K562 (cell line): Measurements from ENCODE around the gene TCHH. TPM values are rescaled to one million over a fixed set of nuclear protein-coding genes. Genes with fewer than 3 reads are reported as not detected.
"Not testable (repeated sequence)": the region's sequence is repeated elsewhere in the genome, so short reads cannot be mapped to it uniquely, and the experiment has no call there.

ENCODE experiments used
- ATAC-seq: fragments of 200-7000 bp; cut with Tn5 transposase; 3 replicates; pipeline ENCODE4 v1.9.1; 2020; ENCODE audit warnings: moderate library complexity
- BruUV-seq: library from RNA; stranded (reverse); fragments of 400-500 nt; replicated peaks from 2 replicates; lab custom pipeline; 2021; lab: Mats Ljungman, UMichigan
- CTCF ChIA-PET: fragments of 300-600 bp; formaldehyde crosslinking; extraction: SDS; loops from one replicate; lab custom pipeline; 2021; ENCODE audit warnings: low intra/inter-chr PET ratio; lab: Yijun Ruan, JAX
- POLR2A ChIA-PET: fragments of 300-600, 350-650 bp; sonication (Branson Sonifier 250); formaldehyde crosslinking; extraction: SDS; loops from one replicate; lab custom pipeline; 2021; ENCODE audit warnings: antibody characterized with exemption, inconsistent platforms; lab: Yijun Ruan, JAX
- DNase-seq, 4 experiments: peaks; one replicate each; pipeline versions ENCODE4 v3.0.0 to v3.0.0-alpha.2; 2011 to 2018; ENCODE audit warnings: low spot score in 3 of 4, mixed read lengths in 3 of 4; ENCODE audit errors: extremely low read depth in 1 of 4
- FAIRE-seq: peaks from 2 replicates; lab custom pipeline; 2011; peaks lifted over from hg19 to GRCh38; lab: Jason Lieb, UNC
- H2AFZ ChIP-seq: 2 replicates; pipeline ENCODE4 v1.6.0; 2011; ENCODE audit warnings: low read depth, low read length, control low read depth, inconsistent platforms
- H3K27ac ChIP-seq: fragments of 200-600 bp; 3 replicates; pipeline ENCODE4 v1.8.0; 2011; ENCODE audit warnings: low read depth, mild to moderate bottlenecking, control low read depth, inconsistent platforms, low read length, moderate library complexity, mixed read lengths; ENCODE audit errors: extremely low read depth
- H3K27me3 ChIP-seq, 2 experiments: fragments of 300-600 bp in 1 of 2; 2 replicates in 1 of 2; 3 replicates in 1 of 2; pipeline versions ENCODE4 v1.6.0 to v1.8.0; 2011; ENCODE audit warnings: inconsistent platforms in 2 of 2, low read length in 2 of 2, mild to moderate bottlenecking in 1 of 2, mixed read lengths in 1 of 2, moderate library complexity in 1 of 2; ENCODE audit not compliant: control insufficient read depth in 2 of 2, insufficient read depth in 2 of 2
- H3K36me3 ChIP-seq: fragments of 300-600 bp; 3 replicates; pipeline ENCODE4 v1.8.0; 2011; ENCODE audit warnings: mild to moderate bottlenecking, low read length, inconsistent platforms; ENCODE audit not compliant: control insufficient read depth, insufficient read depth
- H3K4me1 ChIP-seq, 2 experiments: fragments of 200-600 bp in 1 of 2; replicated peaks in 1 of 2; 2 replicates in 1 of 2; 3 replicates in 1 of 2; pipeline versions ENCODE4 v1.5.1 to v1.8.0; 2011; ENCODE audit warnings: inconsistent platforms in 2 of 2, low read length in 2 of 2, mild to moderate bottlenecking in 1 of 2, mixed read lengths in 1 of 2, moderate library complexity in 1 of 2; ENCODE audit not compliant: control insufficient read depth in 2 of 2, insufficient read depth in 2 of 2
- H3K4me2 ChIP-seq: 2 replicates; pipeline ENCODE4 v1.6.1; 2011; ENCODE audit warnings: low read length, control low read depth, inconsistent platforms, mixed read lengths; ENCODE audit not compliant: insufficient read depth
- H3K4me3 ChIP-seq: fragments of 200-600 bp; sonication (generic), shearing (Covaris generic); 2 replicates; pipeline ENCODE4 v1.5.1; 2016; ENCODE audit warnings: control low read depth, inconsistent platforms
- H3K79me2 ChIP-seq: fragments of 200-600 bp; 3 replicates; pipeline ENCODE4 v1.8.0; 2011; ENCODE audit warnings: low read length, inconsistent platforms; ENCODE audit not compliant: control insufficient read depth, insufficient read depth
- H3K9ac ChIP-seq, 2 experiments: 2 replicates each; pipeline versions ENCODE4 v1.6.0 to v1.6.1; 2011; ENCODE audit warnings: low read depth in 2 of 2, low read length in 2 of 2, control low read depth in 1 of 2, inconsistent platforms in 1 of 2, mild to moderate bottlenecking in 1 of 2, mixed read lengths in 1 of 2; ENCODE audit not compliant: insufficient read depth in 1 of 2
- H3K9me1 ChIP-seq: one replicate; pipeline ENCODE4 v1.6.0; 2011; ENCODE audit warnings: inconsistent platforms, mild to moderate bottlenecking, low read length, moderate library complexity; ENCODE audit not compliant: control insufficient read depth, insufficient read depth
- H3K9me3 ChIP-seq: replicated peaks from 2 replicates; pipeline ENCODE4 v1.5.1; 2011; ENCODE audit warnings: low read depth, low read length, inconsistent platforms; ENCODE audit not compliant: control insufficient read depth, insufficient read depth
- H4K20me1 ChIP-seq: replicated peaks from 2 replicates; pipeline ENCODE4 v1.6.1; 2011; ENCODE audit warnings: low read length, inconsistent platforms, mixed read lengths; ENCODE audit not compliant: control insufficient read depth, insufficient read depth
- WGBS: fragments of 100-300 bp; shearing (Covaris generic); methylation state at CpG from one replicate; pipeline ENCODE4 v1.1.6; 2016; ENCODE audit warnings: low coverage, mixed read lengths; ENCODE audit not compliant: insufficient coverage; ENCODE audit errors: missing lambda C conversion rate; 5-methylcytosine and 5-hydroxymethylcytosine counted together
- in situ Hi-C: fragments of 300-500 bp; cut with MboI; formaldehyde crosslinking; loops from 4 replicates; pipeline ENCODE4 v1.15.0; 2018; ENCODE audit warnings: inconsistent platforms, mixed read lengths
- intact Hi-C: fragments of 100-400 bp; cut with micrococcal nuclease; formaldehyde crosslinking; loops from 2 replicates; pipeline ENCODE4 v1.14.2; 2022
- polyA plus RNA-seq, 8 experiments: library from polyadenylated mRNA; depleted of rRNA in 4 of 8; stranded (reverse) in 5 of 8; unstranded in 3 of 8; fragments of >200 nt; fragmentation: Nextera tagmentation in 2 of 8; fragmentation: Illumina TruSeq in 1 of 8; extraction: Ambion mirVana in 2 of 8; extraction: Trizol in 1 of 8; gene quantifications; 2 replicates each; pipeline versions ENCODE4 v1.2.1 to v1.2.3, GENCODE V29; 2011 to 2014; ENCODE audit warnings: inconsistent platforms in 1 of 8, missing spikeins in 1 of 8
- total RNA-seq, 7 experiments: library from RNA; depleted of rRNA in 6 of 7; stranded (reverse); fragments of >200 nt in 6 of 7; fragmentation: Illumina TruSeq in 2 of 7; extraction: Trizol in 2 of 7; gene quantifications; 2 replicates each; pipeline versions ENCODE4 v1.2.1 to v1.2.3, GENCODE V29; 2011 to 2021; ENCODE audit warnings: low replicate concordance in 1 of 7

Gene TCHH
- total and polyA plus RNA-seq, 9 of the 15 experiments (the other 6 are each of a cell fraction or from before 2014, with no cell fraction given) = not detected

- H3K9me3 ChIP-seq, H3K4me2 ChIP-seq, H4K20me1 ChIP-seq, in situ Hi-C loops, H3K79me2 ChIP-seq, H3K9me1 ChIP-seq, H3K36me3 ChIP-seq, H3K4me1 ChIP-seq, FAIRE-seq, H3K9ac ChIP-seq, DNase-seq, ATAC-seq, POLR2A ChIA-PET, H2AFZ ChIP-seq, intact Hi-C loops, BruUV-seq, H3K27ac ChIP-seq, CTCF ChIA-PET, H3K4me3 ChIP-seq: not testable (repeated sequence)
- 0% methylated on average over 10 of the region's 17 CpGs for WGBS
- H3K27me3 ChIP-seq = peaks cover 7 to 11% of the 10 kb centered on the region in 2 experiments; a peak in 4 of 5 replicates
Measured at GRCh38 chr1:152081026-152081425, 34.2 kb downstream of the TCHH start.

- H3K9ac ChIP-seq, DNase-seq, H2AFZ ChIP-seq, H3K36me3 ChIP-seq, H3K4me2 ChIP-seq, BruUV-seq, in situ Hi-C loops, H3K4me1 ChIP-seq, POLR2A ChIA-PET, ATAC-seq, CTCF ChIA-PET, H3K9me3 ChIP-seq, H4K20me1 ChIP-seq, H3K27ac ChIP-seq, intact Hi-C loops, H3K4me3 ChIP-seq, H3K79me2 ChIP-seq, FAIRE-seq, H3K9me1 ChIP-seq: not testable (repeated sequence)
- WGBS = 0% methylated on average over 14 of the region's 17 CpGs
- peaks cover 7 to 11% of the 10 kb centered on the region in 2 experiments; a peak in 4 of 5 replicates for H3K27me3 ChIP-seq
Measured at GRCh38 chr1:152080494-152080893, 34.8 kb downstream of the TCHH start.
